Right lobe of liver (tissue), 4 donors: ENCODE measurements around the gene DLG2.

Experiments used
- CTCF ChIP-seq, 4 donors: fragments of 200-600 bp in 3 of 4; fragments of 450-650 bp in 1 of 4; IDR thresholded peaks; one replicate each; pipeline versions ENCODE4 v1.5.1 to v1.8.0; 2016 to 2022; ENCODE audit warnings: antibody characterized with exemption in 4 of 4, mild to moderate bottlenecking in 2 of 4
- POLR2A ChIP-seq: fragments of 450-650 bp; IDR thresholded peaks from one replicate; pipeline ENCODE4 v1.6.1; 2017; ENCODE audit warnings: antibody characterized with exemption, mild to moderate bottlenecking
- donor health status: DM: no; HTN: no; CAD: no.
- donor health status: DM: no; HTN: no; CAD: no.
- donor health status: DM: no; HTN: yes; CAD: no.

GRCh38 chr11:84243629-84244263 is 1383.4 kb downstream of the DLG2 start:
- TF ChIP-seq CTCF (IDR thresholded peaks at IDR 0.05): no peak
- TF ChIP-seq POLR2A: no peak
